Measurements from ENCODE around the gene PTCD1.
"Not testable (repeated sequence)": the region's sequence is repeated elsewhere in the genome, so short reads cannot be mapped to it uniquely, and the experiment has no call there.

The PTCD1 gene

GRCh38 chr7:99449326-99449725 lies 10.7 kb upstream of the PTCD1 start:
- no peak for DNase-seq (ENCODE audit: low read depth, low spot score)

GRCh38 chr7:99448855-99449254 lies 10.3 kb upstream of the PTCD1 start:
- DNase-seq (ENCODE audit: low read depth, low spot score): no peak

GRCh38 chr7:99447943-99448342 lies 9.3 kb upstream of the PTCD1 start:
- no peak for DNase-seq (ENCODE audit: low read depth, low spot score)

- DNase-seq (ENCODE audit: low read depth, low spot score): no peak
These were observed 7.5 kb upstream of the PTCD1 start for GRCh38 chr7:99446096-99446495.

GRCh38 chr7:99440195-99440594 lies 1.6 kb upstream of the PTCD1 start:
- no peak for DNase-seq (ENCODE audit: low read depth, low spot score)

GRCh38 chr7:99437946-99438572 lies 539 bp downstream of the PTCD1 start:
- DNase-seq (ENCODE audit: low read depth, low spot score): no peak

GRCh38 chr7:99433158-99433557 lies 5.4 kb downstream of the PTCD1 start:
- DNase-seq (ENCODE audit: low read depth, low spot score): no peak

- not testable (repeated sequence) for DNase-seq (ENCODE audit: low read depth, low spot score)
These were observed 6.7 kb downstream of the PTCD1 start for GRCh38 chr7:99431756-99432540.

GRCh38 chr7:99429756-99430155 lies 8.8 kb downstream of the PTCD1 start:
- DNase-seq (ENCODE audit: low read depth, low spot score): no peak

GRCh38 chr7:99428972-99429566 lies 9.5 kb downstream of the PTCD1 start:
- DNase-seq (ENCODE audit: low read depth, low spot score): no peak

- DNase-seq (ENCODE audit: low read depth, low spot score): no peak
These were observed 13.5 kb downstream of the PTCD1 start for GRCh38 chr7:99424932-99425730.

GRCh38 chr7:99422625-99423024 lies 16.0 kb downstream of the PTCD1 start:
- no peak for DNase-seq (ENCODE audit: low read depth, low spot score)

- no peak for DNase-seq (ENCODE audit: low read depth, low spot score)
These were observed 16.4 kb downstream of the PTCD1 start for GRCh38 chr7:99422186-99422585.

- DNase-seq (ENCODE audit: low read depth, low spot score): no peak
These were observed 17.6 kb downstream of the PTCD1 start for GRCh38 chr7:99420986-99421385.

GRCh38 chr7:99420213-99420612 lies 18.4 kb downstream of the PTCD1 start:
- no peak for DNase-seq (ENCODE audit: low read depth, low spot score)

- no peak for DNase-seq (ENCODE audit: low read depth, low spot score)
These were observed 19.1 kb downstream of the PTCD1 start for GRCh38 chr7:99419323-99420021.

GRCh38 chr7:99418260-99418659 lies 20.3 kb downstream of the PTCD1 start:
- DNase-seq (ENCODE audit: low read depth, low spot score): no peak

- DNase-seq (ENCODE audit: low read depth, low spot score): not testable (repeated sequence)
These were observed 23.0 kb downstream of the PTCD1 start for GRCh38 chr7:99415513-99416127.

GRCh38 chr7:99410635-99411034 lies 28.0 kb downstream of the PTCD1 start:
- no peak for DNase-seq (ENCODE audit: low read depth, low spot score)

GRCh38 chr7:99409806-99410205 lies 28.8 kb downstream of the PTCD1 start:
- no peak for DNase-seq (ENCODE audit: low read depth, low spot score)

- no peak for DNase-seq (ENCODE audit: low read depth, low spot score)
These were observed 29.4 kb downstream of the PTCD1 start for GRCh38 chr7:99409192-99409572.

Data from activated CD4-positive, CD25-positive, alpha-beta regulatory T cell treated with anti-CD3 and anti-CD28 coated beads, Interleukin-2, amount 50 U/mL, for 16 hours (primary cell).